Measurements from ENCODE around the gene ACRBP.
A peak's percentile ranks its signal among the peaks of the same experiment; 100 is the strongest.

Gene ACRBP

GRCh38 chr12:6613776-6614512 lies 33.3 kb downstream of the ACRBP start:
- TF ChIP-seq, protein P1, sequence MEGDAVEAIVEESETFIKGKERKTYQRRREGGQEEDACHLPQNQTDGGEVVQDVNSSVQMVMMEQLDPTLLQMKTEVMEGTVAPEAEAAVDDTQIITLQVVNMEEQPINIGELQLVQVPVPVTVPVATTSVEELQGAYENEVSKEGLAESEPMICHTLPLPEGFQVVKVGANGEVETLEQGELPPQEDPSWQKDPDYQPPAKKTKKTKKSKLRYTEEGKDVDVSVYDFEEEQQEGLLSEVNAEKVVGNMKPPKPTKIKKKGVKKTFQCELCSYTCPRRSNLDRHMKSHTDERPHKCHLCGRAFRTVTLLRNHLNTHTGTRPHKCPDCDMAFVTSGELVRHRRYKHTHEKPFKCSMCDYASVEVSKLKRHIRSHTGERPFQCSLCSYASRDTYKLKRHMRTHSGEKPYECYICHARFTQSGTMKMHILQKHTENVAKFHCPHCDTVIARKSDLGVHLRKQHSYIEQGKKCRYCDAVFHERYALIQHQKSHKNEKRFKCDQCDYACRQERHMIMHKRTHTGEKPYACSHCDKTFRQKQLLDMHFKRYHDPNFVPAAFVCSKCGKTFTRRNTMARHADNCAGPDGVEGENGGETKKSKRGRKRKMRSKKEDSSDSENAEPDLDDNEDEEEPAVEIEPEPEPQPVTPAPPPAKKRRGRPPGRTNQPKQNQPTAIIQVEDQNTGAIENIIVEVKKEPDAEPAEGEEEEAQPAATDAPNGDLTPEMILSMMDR (conservative IDR thresholded peaks at IDR 0.05; ENCODE audit: low read depth), result no peak
- ChIA-PET CTCF (interaction anchor here (1.6 kb wide), 1 partner anchor 84 kb away, joined by 9 read pairs; no protein-coding TSS in a partner anchor), POLR2A (ENCODE audit: low non-redundant PET) (interaction anchor here (0.6 to 1.6 kb wide), 3 partner anchors 75 to 162 kb away, joined by 4 to 11 read pairs (median 5); partner anchors contain the start of genes GAPDH and ZNF384)
- DNase-seq (ENCODE audit: low spot score), result peak; percentile 81
- peak overlapping the region; percentile 97 for H3K27ac ChIP-seq

DNA sequence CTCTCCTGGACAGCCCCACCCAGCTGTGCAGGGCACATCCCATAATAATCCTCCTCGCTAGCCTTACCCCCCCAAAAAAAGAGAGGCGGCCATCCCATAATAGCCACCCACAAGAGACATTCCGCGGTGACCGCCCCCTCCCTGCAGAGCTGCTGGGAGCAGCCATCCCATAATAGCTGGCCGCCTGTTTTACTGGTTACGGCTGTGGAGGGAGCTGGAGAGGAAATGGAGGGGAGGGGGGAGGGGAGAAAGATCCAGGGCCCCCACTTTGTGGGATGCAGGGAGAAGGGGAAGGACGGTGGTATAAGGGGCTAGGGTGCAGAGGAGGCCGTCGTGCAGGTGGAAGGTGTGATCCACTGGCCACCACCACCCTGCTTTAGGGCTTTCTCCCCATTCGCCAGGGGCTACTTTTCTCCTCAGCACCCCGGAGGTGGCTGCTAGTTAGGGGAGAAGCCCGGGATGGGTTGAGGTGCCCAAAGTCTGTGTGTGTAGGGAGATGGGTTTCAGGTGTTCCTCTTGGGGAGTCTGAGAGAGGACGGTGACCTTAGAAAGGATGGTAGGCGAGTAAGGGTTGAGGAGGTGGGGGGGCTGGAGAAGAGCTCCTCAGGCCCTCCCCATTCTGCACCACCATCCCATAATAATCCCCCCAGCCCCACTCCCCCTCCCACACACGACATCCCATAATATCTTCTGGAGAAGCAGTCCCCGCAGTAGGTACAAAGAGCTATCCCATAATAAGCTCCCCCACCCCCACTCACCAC lies 34.0 kb downstream of the ACRBP start:
- TF ChIP-seq, protein P1 (conservative IDR thresholded peaks at IDR 0.05; ENCODE audit: low read depth), result no peak

DNA sequence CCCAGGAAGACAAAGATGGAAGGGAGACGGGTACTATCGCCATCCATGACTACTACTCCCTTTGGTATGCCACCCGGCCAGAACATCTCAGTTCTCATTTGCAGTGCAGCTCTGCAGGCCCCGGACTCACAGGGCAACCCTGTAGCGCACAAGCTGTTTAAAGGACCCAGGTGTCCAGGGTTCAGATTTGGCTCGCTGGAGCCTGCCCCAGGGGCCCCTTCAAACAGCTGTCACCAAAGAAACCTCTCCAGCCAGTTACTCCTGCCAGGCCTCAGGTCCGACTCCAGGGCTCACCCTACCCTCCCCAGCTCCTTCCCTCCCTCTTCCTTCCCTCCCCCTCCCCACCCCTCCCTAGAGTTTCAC lies 34.6 kb downstream of the ACRBP start:
- TF ChIP-seq, protein P1 (conservative IDR thresholded peaks at IDR 0.05; ENCODE audit: low read depth), result no peak
- DNase-seq (ENCODE audit: low spot score), result no peak
- peak overlapping the region; percentile 97 for H3K27ac ChIP-seq
- CTCF ChIA-PET, result interaction anchor here (1.2 kb wide), 1 partner anchor 27 kb away, joined by 4 read pairs; no protein-coding TSS in a partner anchor
- POLR2A ChIA-PET (ENCODE audit: low non-redundant PET), result interaction anchor here (0.6 to 1.1 kb wide), 3 partner anchors 21 to 295 kb away, joined by 3 to 5 read pairs (median 3); partner anchors contain the start of gene COPS7A

More for the DNA sequence above, 34.0 kb downstream of the ACRBP start:
- ChIA-PET CTCF (interaction anchor here (1.2 kb wide), 1 partner anchor 27 kb away, joined by 4 read pairs; no protein-coding TSS in a partner anchor), POLR2A (ENCODE audit: low non-redundant PET) (interaction anchor here (0.6 to 1.6 kb wide), 5 partner anchors 21 to 294 kb away, joined by 3 to 5 read pairs (median 4); partner anchors contain the start of genes COPS7A, GAPDH and ZNF384)
- peak overlapping the region; percentile 97 for H3K27ac ChIP-seq
- DNase-seq (ENCODE audit: low spot score), result peak; percentile 57

DNA sequence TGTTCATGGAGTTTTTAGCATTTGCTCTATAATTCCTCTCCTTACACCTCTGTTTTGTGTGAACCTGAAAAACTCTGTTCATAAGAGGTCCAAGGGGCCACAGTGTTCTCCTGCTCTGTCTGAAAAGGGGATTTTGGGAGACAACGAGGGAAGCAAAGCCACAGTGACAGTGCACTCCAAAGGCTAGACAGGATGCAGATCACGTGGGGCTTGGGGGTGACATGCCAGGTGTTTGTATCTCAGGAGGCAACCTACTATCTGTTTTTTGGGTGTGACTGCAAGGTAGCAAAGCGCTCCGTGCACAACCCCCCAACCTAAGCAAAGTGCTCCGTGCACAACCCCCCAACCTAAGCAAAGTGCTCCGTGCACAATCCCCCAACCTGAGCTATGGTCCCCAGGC lies 35.0 kb downstream of the ACRBP start:
- TF ChIP-seq, protein P1 (conservative IDR thresholded peaks at IDR 0.05; ENCODE audit: low read depth), result no peak
- ChIA-PET POLR2A (ENCODE audit: low non-redundant PET) (interaction anchor here (0.7 to 1.1 kb wide), 2 partner anchors 20 to 112 kb away, joined by 3 read pairs; partner anchors contain the start of gene COPS7A), CTCF (interaction anchor here (1.2 kb wide), 1 partner anchor 28 kb away, joined by 4 read pairs; no protein-coding TSS in a partner anchor)
- no peak for DNase-seq (ENCODE audit: low spot score)
- peak overlapping the region; percentile 97 for H3K27ac ChIP-seq

DNA sequence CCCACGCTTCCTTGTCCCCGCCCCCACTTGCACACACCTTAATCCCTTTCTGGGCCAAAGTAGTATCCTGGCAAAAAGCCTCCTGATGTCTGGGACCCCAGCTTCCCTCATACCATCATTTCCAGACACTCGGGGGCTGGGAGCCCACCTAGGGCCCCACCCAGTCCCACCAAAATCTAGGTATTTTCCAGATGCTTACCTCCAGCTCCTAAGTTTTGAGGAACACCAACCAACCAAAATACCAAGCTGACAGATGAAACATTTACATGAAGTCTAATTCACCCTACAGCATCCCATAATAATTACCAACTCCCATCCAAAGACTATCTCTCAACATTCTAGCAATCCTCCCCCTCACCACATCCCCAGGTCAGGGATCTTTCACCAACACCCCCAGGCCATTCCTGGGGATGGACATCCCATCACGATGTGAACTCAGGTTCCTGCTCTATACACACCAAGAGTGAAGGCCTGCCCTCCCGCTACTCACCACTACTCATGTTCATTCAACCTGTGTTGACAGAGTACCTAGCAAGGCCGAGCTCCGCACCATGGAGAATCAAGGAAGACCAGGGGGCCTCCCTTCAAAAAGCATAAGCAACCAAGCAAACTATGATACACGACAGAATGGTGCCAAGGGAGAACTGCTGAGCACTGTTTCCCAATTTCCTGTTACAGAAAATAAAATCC lies 38.5 kb downstream of the ACRBP start:
- CTCF ChIA-PET, result no interaction called here
- DNase-seq (ENCODE audit: low spot score), result no peak

More for the DNA sequence above, 38.5 kb downstream of the ACRBP start:
- TF ChIP-seq, protein P1 (conservative IDR thresholded peaks at IDR 0.05; ENCODE audit: low read depth), result no peak
- H3K27ac ChIP-seq, result peak overlapping the region; percentile 89
- POLR2A ChIA-PET (ENCODE audit: low non-redundant PET), result interaction anchor here (0.5 to 0.6 kb wide), 2 partner anchors 12 to 81 kb away, joined by 3 to 7 read pairs; partner anchors contain the start of gene ZNF384
